NCI-H2227 (cell line): ENCODE measurements around the gene SGCD.

Experiments used
- DNase-seq: peaks from one replicate; lab custom pipeline; 2025; ENCODE audit not compliant: unreplicated experiment; lab: John Stamatoyannopoulos, UW

SGCD gene

DNA sequence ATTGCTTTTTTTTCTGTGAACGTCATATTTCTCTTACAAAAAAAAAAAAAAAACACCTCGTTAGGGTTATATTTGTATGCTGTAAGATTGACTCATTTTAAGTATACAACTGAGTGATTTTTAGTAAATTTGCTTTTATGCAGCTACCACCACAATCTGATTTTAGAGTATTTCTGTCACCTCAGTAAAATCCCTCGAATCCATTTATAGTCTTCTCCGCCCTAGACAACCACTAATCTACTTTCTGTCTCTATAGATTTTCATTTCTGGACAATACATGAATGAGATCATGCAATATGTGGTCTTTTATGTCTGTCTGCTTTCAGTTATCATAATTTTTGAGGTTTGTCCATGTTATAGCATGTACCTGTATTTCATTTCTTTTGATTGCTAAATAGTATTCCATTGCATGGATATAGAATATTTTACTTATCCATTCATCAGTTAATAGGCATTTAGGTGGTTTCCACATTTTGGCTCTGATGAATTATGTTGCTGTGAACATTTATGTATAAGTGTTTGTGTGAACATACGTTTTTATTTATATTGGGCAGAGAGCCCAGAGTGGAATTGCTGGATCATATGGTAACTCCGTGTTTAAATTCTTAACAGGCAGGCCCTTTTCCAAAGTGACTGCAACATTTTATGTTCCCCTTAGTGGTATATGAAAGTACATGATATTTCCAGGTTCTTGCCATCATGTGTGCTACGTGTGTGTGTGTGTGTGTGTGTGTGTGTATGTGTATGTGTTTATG is 171.4 kb downstream of the SGCD start:
- DNase-seq = no peak

DNA sequence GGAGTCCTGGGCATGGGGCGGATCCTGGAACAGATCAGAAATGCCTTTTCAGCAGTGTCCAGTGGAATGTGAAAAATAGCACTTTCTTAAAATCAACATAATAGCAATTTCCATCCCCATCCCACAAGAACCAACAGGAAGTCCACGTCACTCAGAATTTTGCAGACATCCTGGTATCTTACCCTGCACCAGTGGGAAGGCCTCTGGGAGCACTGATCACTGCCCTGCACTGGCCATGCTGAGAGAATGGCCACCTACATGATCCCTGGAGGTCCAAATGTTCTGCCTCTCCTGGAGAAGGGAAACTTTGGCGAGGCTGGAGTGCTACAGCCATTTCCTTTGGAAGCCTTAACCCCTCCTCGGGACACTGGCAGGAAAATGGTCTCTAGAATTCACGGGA is 173.8 kb downstream of the SGCD start:
- no peak for DNase-seq

DNA sequence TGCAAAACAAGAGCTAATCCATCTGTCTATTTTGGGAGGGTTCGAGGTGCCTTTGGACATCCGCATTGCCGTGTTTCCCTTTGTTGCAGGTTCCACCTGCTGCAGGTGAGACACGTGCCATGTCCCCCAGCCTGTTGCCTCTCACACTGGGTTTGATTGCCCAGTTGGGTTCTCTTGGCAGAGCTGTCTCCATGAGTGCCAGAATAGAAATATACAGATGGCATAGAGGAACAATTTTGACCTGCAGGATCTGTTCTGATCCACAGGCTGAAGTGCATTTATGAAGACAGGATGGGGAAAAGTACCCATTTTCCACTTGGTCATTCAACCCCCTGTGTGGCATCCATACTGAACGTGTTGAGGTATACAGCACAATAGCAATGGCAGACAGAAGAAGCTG is 178.1 kb downstream of the SGCD start:
- DNase-seq = no peak

DNA sequence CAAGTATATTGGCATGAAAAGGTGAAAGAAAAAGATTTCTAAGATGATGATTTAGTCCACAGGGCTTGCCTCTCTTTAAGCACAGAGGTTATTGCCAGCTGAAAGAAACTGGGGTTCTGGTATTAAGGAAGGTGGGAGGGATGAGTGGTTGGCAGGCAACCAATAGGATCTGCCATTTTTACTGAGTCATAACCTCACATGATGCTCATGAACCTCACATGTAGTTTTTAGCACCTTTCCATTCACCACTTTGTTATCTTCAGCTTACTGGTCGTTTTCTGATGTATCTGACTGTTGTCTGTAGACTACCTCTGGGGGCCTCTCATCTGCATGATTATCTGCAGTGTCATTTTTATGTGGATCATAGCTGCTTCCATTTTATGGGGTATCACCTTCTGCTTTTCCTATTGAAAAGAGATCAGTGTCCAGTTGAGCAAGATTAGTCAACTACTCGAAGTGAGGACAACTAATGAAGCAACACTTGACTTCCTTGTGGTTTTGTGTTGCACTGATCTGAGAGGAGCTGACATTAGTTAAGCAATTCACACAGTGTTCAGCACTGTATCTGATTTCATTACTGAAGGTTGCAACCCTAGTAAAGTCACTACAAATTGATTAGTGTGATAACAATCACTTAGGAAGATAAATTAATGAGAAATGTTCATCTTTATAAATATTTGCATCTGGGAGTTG is 186.3 kb downstream of the SGCD start:
- DNase-seq = no peak

DNA sequence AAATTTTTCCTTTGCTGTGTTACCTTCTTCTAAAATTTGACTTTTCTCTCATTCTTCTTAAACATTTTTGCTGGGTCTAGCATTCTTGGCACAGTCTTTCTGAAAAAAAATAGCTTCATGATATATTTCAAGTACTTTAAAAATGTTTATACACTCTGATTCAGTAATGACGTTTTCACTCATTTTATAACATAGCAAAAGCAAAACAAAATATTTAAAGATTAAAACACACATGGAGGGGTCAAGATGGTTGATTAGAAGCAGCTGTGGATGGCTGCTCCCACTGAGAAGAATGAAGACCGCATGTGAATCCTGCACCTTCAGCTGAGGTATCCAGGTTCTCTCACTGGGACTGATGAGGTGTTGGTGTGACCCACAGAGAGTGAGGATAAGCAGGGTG is 188.2 kb downstream of the SGCD start:
- no peak for DNase-seq

DNA sequence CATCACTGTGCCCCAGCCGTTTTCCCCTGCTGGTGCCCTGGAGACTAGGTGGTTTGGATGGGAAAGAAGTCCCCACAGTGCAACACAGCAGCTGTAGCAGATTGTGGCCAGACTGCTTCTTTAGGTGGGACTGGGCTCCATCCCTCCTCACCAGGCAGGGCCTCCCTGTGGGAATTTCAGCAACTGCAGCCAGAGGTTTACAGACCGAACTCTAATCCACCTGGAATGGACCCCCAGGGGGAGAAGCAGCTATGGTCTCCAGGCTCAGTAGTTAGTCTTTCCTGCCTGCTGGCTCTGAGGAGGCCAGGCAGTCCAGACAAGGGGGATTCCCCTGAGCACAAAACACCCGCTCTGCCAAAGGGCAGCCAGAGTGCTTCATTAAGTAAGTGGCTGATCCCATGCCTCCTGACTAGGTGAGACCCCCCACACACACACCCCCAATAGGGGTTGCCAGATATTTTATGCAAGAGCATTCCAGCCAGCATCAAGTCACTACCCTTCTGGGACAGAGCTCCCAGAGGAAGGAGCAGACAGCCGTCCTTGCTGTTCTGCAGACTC is 188.9 kb downstream of the SGCD start:
- no peak for DNase-seq

DNA sequence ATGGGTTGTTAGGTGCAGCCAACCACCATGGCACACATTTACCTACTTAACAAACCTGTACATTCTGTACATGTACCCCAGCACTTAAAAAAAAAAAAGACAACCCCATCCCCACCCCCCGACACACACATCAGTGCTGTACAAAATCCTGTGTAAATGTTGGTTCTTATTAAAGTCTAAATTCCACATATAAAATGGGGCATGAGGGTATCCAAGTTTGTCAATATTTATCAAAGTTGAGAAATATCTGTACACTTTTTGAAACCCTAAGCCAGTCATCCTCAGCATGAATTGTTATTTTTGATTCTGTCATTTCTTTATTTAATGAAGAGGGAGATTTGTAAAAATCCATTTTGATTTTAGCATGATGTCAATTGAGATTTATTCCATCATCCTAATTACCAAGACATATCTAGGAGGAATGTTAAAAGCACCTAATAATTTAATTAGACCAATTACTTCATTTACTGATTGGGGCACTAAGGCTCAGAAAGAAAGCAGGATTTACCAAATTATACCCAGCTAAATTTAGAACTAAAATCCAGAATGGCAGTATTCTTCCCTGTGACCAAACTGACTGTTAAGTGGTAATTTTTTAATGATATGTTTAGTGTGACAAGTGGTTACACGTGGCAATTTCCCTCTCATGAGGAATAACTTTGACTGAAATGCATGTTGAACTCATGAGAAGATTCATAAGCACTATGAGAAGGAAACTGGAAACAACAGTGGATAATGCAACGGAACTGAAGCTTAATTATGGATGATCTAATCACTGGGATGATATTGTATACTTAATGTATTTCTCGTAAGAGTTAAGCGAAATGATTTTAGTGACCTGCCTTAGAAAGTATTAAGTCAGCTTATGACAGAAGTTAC is 195.9 kb downstream of the SGCD start:
- DNase-seq = no peak

DNA sequence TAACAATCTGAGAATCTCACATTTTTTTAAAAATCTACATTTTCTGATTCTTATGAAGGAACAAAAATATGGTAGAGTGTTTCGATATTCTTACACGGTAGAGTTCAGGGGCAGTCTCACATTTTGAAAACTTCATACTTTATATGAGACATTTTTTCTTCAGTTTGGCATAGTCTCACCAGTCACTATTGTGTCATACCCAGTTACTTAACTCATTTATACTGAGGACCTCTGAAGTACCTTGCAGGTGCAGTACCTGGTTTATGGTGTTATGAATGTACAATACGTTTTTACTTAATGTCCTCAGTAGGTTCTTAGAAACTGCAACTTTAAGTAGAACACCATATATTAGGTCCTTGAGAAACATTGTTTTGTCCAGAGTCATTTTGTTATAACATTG is 196.6 kb downstream of the SGCD start:
- DNase-seq = no peak

DNA sequence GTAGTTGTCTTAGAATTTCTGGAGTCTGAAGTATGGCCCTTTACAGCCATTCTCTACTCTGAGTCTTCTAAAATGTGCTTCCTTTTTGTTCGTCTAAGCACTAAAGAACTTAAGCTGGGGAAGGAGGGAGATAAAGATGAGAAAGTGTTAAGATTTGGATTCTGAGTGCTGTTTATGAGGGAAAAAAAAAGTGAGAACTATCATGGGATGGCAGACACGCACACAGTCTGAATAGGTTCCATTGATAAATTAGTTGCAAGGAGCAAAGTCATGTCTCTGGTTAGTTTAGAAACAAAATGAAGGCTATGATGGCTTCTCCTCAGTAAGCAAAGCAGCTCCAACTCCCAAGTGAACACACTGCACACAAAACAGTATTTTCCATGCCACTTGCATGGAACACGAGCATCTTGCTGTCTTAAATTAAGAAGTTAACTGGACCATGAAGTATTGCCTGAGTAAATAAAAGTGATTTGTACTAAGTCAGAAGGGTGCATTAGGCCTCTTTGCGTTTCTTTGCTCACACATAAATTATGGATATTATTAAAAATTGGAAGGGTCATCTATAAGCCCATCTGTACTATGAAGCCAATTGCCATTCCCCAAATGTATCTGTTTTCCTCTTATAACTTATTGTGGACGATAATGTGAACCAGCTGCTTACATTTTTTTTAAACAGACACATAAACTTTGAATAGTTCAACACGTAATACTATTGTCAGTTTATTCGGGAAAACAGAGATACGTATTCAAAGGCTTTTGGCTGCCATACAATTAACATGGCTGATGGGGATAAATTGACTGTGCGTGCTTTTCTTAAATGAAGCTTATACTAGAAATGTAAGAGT is 199.3 kb downstream of the SGCD start:
- no peak for DNase-seq

DNA sequence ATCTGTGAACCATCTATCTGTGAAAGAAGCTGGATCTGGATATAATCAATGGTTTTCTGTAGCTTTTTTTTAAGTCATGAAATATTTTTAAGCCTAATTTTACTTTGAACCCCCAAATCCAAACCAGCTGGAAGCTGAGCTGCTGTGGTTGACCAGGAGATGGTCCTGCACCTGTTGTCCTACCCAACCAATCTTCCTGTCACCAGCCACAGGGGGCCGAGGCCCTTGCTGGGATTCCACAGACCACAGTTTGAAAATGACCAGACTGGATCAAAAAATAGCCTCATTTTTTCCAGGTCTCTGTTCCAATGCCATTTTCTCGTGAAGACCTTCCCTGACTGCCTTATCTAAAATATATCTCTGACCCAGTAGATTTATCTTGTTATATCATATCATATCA is 200.6 kb downstream of the SGCD start:
- no peak for DNase-seq

DNA sequence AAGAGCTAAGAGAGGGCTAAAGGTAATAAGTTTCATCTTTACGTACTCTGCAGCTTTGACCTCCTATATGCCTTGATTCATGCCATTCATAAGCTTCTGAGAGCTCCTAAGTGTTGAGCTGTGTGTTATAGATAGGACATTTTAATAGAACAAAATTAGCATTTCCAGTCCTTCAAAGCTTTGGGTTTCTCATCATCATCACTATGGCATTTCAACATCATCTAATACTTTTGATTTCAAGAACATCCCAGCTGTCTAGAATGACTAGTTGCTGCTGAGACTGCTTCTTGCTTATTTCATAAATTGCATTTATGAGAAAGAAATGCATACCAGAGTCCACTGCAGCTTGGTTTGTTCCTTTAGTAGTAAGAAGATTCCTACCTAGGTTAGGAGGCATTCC is 201.7 kb downstream of the SGCD start:
- DNase-seq = no peak

DNA sequence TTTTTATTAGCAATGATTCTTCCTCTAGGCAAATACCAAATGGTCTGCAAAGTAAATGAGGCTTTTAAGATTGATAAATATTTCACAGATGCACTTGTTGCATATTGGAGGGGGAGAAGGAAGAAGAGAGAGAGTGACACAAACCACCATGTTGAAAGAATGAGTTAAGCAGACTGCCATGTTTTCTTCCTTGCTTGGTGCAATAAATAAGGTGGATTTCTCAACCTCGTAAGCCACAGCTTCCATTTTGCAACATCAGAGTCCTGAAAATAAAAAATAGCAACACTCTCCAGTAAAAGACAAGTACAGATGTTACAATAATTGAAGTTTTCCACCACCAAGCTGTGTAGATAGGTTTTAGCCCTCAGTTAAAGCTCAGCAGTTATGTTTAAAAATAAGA is 202.9 kb downstream of the SGCD start:
- no peak for DNase-seq

DNA sequence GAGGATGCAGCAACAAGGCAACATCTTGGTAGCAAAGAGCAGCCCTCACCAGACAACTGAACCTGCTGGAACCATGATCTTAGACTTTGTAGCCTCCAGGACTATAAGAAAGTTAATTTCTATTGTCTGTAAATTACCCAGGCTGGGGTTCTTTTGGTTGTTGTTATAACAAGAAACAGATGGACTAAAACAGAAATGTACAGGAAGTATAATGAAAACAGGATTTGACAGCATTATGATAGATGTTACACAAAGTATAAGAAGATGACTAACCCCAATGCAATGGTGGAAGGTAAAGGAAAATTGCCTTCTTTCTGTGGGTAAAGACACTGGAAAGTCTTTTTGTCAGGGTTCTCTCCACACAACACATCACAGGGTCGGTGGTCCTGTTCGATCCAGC is 204.2 kb downstream of the SGCD start:
- DNase-seq = no peak

DNA sequence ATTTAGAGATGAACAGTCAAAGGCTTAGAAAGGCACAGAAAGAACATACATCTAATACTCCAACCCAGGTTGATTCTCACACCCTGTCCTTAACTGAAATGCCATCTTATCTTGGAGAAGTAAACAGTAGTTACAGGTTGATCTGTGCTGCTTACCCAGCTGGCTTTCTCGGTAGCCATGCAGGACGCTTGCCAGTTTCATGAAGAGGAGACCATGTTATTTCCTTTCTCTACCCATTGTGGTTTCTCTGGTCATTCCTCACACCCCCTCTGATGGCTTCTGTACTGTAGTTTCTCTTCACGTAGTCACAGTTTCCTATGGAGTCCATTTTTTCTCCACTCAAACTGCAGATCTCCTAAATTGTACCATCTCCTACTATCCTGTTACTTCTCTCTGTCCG is 206.0 kb downstream of the SGCD start:
- no peak for DNase-seq

DNA sequence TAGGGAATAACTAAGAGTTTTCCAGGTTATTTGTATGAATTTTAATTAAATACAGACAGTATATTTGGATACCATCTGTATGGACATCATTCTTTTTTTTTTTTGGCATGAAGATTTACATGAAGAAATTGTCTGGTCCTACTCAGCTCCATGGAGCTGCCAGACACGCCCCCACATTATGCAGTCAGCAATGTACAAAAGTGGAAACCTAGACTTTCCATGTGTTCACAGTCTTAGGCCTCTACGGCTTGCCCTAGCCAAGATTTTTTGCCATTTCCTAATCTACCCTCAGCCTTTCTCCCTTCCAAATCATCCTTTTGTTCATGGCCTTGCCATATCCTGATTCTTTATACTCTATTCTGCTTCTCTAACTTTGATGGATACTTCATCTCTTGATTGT is 207.1 kb downstream of the SGCD start:
- DNase-seq = no peak

DNA sequence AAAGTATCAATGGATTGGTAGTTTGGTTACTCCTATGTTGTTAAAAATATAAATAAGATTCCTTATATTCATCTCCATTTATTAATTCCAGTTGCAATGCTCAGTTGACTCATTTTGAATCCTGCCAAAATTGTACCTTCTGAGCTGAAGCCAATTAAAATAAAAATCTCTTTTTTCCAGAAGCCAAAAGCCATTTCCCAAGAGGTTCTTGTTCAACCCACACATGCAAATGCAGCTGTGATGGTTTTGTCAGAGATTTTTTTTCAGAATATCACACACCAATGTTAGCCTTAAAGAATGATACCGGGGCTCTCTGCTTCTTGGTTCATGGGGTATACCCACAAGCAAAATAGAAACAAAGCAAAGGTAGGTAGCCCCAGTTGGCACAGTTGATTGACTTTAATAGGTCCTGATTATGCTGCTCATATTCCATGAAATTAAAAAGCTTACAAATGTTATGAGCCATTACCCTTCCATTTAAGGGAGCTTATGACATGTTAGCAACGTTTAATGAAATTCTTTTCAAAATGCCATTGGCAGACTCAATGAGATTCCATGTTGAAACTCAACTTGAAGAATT is 208.0 kb downstream of the SGCD start:
- no peak for DNase-seq

DNA sequence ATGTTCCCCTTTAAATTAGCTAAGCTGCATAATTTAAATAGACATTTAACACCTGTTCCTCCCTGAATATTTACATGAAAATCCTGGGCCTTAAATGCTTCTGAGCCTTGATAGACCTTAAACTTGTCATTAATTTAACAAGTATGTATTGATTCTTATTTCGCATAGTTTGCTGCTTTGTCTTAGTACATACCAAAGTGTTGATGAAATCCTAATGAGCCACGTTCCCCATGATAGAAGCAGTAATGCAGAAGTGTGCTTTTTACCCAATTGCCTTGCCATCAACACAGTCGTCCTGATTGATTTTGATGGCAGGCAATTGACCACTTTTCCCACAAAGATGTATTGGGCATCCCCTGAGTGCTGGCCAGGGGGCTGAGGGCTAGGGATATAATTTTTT is 213.5 kb downstream of the SGCD start:
- DNase-seq = no peak

DNA sequence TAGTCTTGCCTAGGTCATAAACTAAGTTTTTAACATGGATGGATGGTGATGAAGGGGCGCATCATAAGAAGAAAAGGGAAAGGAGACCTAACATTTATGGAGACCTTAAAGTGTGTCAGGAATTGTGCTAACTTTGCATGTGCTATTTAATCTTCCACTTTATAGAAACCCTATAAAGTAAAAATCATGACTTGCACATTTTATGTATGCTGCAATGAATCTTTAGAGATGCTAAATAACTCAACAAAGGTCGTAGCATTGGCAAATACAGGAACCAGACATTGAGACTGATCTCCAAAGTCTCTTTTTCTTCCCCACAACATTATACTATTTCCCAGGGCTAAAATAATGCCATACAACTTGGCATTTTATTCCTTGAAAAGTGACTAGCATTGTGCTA is 214.6 kb downstream of the SGCD start:
- DNase-seq = no peak

DNA sequence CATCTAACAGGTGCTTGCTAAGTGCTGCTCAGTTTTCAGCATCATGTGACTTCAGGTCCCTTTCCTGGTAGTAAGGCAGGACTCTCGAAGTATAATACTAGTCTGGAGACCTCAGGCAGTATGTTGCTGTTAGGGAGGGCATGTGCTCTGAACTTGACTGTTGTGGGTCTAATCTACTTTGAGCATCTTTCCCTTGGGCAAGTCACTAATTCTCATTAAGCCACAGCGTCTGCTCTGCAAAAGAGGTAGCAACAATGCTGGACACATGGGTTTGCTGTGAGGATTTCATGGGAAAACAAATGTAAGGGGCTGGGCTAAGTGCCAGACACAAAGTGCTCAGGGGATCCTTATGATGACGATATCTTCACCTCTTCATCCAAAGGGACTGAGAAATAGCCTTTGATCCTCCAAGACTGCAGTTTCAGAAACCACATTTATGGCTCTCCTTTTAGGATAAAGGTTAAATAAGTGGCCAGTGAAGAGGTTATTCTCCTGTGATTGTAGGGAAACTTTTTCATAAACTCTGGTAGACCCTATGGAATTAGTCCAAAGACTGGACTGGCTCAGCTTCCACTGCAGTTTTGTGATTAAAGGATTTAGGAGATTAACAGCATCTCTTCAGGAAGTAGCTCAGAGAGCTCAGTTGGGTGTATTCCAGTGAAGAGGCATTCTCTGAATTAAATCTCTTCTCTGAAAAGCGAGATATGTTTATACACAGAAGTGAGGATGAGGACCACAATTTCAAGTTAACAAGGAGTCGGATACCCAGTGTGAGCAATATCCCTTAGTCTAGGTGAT is 216.6 kb downstream of the SGCD start:
- no peak for DNase-seq
